Endometrial microvascular endothelial cells (primary cell): ENCODE results near the gene MUC3A. TPM values are rescaled to one million over a fixed set of nuclear protein-coding genes. Genes with fewer than 3 reads are reported as not detected.

Experiments used
- in situ Hi-C: cut with HindIII; loops from 2 replicates; pipeline ENCODE4 v1.10.0; 2017; ENCODE audit warnings: low sequenced_read_pairs, low pct_unique_long_range_greater_than_20kb; ENCODE audit errors: inconsistent ontology term
- total RNA-seq: library from RNA; depleted of rRNA; stranded (reverse); fragments of >200 nt; gene quantifications from one replicate; pipeline ENCODE4 v1.2.3, GENCODE V29; 2015; ENCODE audit errors: inconsistent ontology term

Gene MUC3A
- total RNA-seq, 1 donor from 2014 or later, result not detected

GRCh38 chr7:100942045-100942774, 7.1 kb upstream of the MUC3A start:
- in situ Hi-C loops, result no loop called here

GRCh38 chr7:100943693-100944092, 5.6 kb upstream of the MUC3A start:
- in situ Hi-C loops, result no loop called here

DNA sequence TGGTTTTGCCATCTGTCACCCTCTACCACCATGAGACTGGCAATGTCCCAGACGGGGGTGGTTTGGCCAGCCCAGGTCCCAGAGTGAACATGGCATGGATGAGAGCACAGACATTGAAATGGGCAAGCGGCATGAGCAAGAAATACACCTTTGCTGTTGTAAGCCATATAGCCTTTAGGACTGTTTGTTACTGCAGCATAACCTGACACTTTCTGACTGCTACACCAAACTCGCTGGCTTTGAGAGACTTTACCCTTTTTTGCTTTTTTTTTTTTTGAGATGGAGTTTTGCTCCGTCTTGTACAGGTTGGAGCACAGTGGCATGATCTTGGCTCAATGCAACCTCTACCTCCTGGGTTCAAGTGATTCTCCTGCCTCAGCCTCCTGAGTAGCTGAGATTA, 5.2 kb upstream of the MUC3A start:
- in situ Hi-C loops, result no loop called here

- in situ Hi-C loops, result no loop called here
These were observed 3.2 kb upstream of the MUC3A start for GRCh38 chr7:100946111-100946510.

- in situ Hi-C loops, result no loop called here
These were observed 2.5 kb upstream of the MUC3A start for GRCh38 chr7:100946766-100947365.

- in situ Hi-C loops, result no loop called here
These were observed 1.5 kb upstream of the MUC3A start for GRCh38 chr7:100947792-100948191.

DNA sequence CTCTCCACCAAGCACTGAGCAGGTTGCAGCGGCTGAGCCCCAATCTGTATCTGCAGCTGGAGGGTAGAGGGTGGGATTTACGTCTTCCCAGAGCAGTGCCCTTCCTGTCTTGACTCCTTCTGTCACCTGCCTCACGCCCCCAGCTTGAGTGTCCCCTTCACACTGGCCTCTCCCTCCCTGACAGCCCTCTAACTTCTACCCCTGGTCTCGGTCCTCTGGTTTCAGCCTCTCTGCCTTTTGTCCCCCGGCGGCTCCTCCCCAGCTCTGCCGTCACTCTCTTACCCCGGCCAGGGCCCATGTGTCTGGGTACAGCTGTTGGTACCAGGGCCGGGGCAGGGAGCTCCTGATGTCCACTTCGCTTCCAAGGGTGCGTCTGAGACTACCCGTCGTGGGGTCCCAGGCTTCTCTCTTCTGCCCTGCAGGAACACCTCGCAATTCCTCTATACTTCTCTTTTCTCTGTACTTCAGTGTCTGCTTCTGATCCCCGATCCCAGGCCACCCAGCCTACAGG, 654 bp downstream of the MUC3A start:
- in situ Hi-C loops, result no loop called here

DNA sequence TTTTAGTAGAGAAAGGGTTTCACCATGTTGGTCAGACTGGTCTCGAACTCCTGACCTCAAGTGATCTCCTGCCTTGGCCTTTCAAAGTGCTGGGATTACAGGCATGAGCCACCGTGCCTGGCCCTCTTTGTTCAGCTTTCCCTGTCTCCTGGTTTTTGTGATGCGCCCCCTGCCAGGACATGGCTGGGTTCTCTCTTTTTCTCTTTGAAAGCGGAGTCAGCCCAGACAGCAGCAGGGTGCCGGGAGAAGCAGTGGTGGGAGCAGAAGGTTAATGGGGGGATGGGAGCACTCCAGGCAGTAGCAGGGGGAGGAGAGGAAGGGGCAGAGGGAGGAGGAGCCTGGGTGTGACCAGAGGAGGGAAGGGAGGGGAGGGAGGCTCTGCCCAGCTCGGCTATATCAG, 1.8 kb downstream of the MUC3A start:
- in situ Hi-C loops, result no loop called here

DNA sequence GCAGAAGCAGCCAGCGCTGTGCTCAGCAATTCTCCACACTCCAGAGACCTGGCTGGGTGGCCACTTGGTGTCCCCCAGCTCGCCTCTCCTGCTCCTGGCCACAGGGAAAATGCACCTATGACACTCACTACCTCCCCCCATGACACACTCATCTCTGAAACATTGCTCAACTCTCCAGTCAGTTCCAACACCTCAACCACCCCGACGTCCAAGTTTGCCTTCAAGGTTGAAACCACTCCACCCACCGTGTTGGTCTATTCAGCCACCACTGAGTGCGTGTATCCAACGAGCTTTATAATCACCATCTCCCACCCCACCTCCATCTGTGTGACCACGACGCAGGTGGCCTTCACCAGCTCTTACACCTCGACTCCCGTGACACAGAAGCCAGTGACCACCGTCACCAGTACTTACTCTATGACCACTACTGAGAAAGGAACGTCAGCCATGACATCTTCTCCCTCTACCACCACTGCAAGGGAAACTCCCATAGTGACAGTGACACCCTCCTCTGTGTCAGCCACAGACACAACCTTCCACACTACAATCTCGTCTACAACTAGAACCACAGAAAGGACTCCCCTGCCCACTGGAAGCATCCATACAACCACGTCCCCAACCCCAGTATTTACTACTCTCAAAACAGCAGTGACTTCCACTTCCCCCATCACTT, 2.7 kb downstream of the MUC3A start:
- in situ Hi-C loops, result no loop called here

- in situ Hi-C loops, result no loop called here
These were observed 3.3 kb downstream of the MUC3A start for GRCh38 chr7:100952641-100953040.

- in situ Hi-C loops, result no loop called here
These were observed 8.6 kb downstream of the MUC3A start for GRCh38 chr7:100957832-100958421.

- in situ Hi-C loops, result no loop called here
These were observed 10.6 kb downstream of the MUC3A start for GRCh38 chr7:100959894-100960293.

DNA sequence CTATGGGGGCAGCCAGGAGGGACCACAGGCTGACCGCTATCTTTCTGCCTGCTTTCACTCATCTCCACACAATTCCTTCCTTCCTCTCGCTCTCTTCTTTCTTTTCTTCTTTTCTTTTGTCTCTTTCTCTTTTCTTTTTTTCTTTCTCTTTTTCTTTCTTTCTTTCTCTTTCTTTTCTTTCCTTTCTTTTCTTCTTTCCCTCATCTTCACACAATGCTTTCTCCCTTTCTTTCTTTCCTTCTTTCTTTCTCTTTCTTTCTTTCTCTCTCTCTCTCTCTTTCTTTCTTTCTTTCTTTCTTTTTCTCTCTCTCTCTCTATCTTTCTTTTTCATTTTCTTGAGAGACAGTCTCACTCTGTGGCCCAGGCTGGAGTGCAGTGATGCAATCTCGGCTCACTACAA, 13.2 kb downstream of the MUC3A start:
- in situ Hi-C loops, result no loop called here

- in situ Hi-C loops, result no loop called here
These were observed 14.1 kb downstream of the MUC3A start for GRCh38 chr7:100963386-100963785.

DNA sequence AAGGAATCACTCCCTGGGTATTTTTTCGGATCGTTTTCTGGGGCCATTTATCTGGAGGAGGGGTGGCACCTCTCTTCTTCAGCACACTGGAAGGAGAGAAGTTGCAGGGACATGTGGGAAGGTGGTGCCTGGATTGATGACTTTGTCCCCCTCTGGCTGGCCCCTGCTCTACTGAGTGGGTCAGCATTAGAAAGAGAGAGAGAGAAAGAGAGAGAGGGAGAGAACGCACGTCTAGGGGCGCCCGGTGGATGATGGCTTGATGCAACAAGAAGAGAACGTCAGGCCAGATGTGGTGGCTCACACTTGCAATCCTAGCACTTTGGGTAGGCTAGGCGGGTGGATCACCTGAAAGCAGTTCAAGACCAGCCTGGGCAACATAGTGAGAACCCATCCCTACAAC, 14.5 kb downstream of the MUC3A start:
- in situ Hi-C loops, result no loop called here

DNA sequence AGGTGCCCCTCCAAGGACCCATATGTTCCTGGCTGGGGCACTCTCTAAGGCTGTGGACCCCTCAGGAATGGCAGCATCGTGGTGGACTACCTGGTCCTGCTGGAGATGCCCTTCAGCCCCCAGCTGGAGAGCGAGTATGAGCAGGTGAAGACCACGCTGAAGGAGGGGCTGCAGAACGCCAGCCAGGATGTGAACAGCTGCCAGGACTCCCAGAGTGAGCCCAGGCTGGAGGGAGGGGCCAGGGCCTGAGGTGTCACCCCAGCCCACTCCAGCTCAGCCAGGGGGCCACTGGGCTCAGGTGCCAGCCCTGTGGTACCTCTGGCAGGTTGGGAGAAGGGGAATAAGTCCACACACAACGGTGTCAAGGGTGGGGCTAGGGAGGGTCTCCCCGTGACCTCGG, 15.3 kb downstream of the MUC3A start:
- in situ Hi-C loops, result no loop called here

DNA sequence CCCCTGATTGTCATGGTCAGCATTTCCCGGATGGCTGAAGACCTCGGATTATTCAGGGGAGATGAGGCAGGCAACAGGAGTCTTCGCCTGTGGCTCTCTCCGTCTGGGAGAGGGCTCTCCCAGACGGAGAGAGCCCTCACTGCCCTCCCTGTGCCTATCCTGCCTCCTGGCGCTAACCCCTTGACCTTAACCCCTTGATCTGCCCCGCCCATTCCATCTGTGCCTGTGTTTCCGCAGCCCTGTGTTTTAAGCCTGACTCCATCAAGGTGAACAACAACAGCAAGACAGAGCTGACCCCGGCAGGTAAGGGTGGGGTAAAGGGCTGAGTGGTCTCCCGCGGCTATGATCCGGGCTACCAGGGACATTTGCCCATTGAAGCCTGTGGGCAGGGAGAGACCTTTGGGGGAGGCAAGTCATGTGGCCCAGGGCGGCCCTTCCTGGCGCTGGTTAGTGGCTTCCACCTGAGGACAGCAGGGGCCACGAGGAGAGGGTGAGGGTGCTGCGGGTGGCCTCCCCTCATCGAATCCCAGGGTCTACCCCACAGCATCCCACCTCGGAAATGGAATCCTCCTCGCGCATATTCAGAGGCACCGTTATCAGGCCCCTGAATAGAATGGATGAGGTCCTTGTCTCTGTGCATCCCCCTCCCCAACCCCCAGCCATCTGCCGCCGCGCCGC, 15.8 kb downstream of the MUC3A start:
- in situ Hi-C loops, result no loop called here

DNA sequence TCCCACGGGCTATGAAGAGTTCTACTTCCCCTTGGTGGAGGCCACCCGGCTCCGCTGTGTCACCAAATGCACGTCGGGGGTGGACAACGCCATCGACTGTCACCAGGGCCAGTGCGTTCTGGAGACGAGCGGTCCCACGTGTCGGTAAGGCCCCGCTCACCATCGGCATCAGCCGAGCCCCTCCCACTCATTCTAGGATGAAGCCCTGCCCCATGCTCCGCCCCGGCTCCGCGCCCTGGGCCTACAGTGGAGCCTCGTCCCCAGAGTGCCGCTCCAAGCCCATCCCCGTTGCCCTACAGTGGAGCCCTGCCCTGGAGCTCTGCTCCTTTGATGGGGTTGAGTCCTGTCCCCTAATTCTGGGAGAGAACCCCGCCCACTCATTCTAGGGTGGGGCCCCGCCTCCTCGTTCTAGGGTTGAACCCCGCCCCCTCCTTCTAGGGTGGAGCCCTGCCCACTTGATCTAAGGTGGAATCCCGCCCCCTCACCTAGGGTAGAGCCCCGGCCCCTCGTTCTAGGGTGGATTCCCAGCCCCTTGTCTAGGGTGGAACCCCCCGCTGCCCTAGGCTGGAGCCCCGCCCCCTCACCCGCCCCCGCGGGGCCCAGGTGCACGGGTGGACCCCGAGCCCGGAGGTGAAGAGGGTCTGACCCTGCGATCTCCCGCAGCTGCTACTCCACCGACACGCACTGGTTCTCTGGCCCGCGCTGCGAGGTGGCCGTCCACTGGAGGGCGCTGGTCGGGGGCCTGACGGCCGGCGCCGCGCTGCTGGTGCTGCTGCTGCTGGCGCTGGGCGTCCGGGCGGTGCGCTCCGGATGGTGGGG, 16.6 kb downstream of the MUC3A start:
- in situ Hi-C loops, result no loop called here
